HepG2 (cell line): ENCODE data around the gene SEH1L. TPM values are rescaled to one million over a fixed set of nuclear protein-coding genes. Genes with fewer than 3 reads are reported as not detected.
A peak's percentile ranks its signal among the peaks of the same experiment; 100 is the strongest.

ENCODE experiments used
- FOXK2 ChIP-seq: fragments of 450-650 bp; IDR thresholded peaks from 2 replicates; pipeline ENCODE4 v1.6.1; 2016
- FOXO4 ChIP-seq: sonication (generic); formaldehyde crosslinking; conservative IDR thresholded peaks from 2 replicates; pipeline ENCODE4 v1.8.1; 2023; ENCODE audit warnings: missing genetic modification reagents
- MAFF ChIP-seq: IDR thresholded peaks from 2 replicates; pipeline ENCODE4 v1.6.1; 2011; ENCODE audit warnings: low read depth, low read length, improper control_type of control experiment
- MED13 ChIP-seq: sonication (generic); formaldehyde crosslinking; IDR thresholded peaks from 2 replicates; pipeline ENCODE4 v1.5.0; 2020; ENCODE audit warnings: missing genetic modification reagents
- MTA1 ChIP-seq: sonication (generic); formaldehyde crosslinking; IDR thresholded peaks from 2 replicates; pipeline ENCODE4 v1.4.0; 2020; ENCODE audit warnings: missing genetic modification reagents, mild to moderate bottlenecking, borderline replicate concordance
- MYPOP ChIP-seq: sonication (generic); formaldehyde crosslinking; IDR thresholded peaks from 2 replicates; pipeline ENCODE4 v1.8.1; 2023; ENCODE audit warnings: mild to moderate bottlenecking, moderate library complexity, missing genetic modification reagents
- MZF1 ChIP-seq: sonication (generic); formaldehyde crosslinking; IDR thresholded peaks from 2 replicates; pipeline ENCODE4 v1.8.1; 2023; ENCODE audit warnings: mild to moderate bottlenecking, missing genetic modification reagents, borderline replicate concordance
- NCOA1 ChIP-seq: sonication (generic); formaldehyde crosslinking; IDR thresholded peaks from 2 replicates; pipeline ENCODE4 v1.9.0; 2021; ENCODE audit warnings: missing genetic modification reagents
- PHF21A ChIP-seq: sonication (generic); formaldehyde crosslinking; IDR thresholded peaks from 2 replicates; pipeline ENCODE4 v1.5.0; 2020; ENCODE audit warnings: mild to moderate bottlenecking, missing genetic modification reagents
- SUZ12 ChIP-seq: fragments of 150-350 bp; IDR thresholded peaks from 2 replicates; pipeline ENCODE4 v1.6.1; 2014; ENCODE audit warnings: low read depth, low read length
- TEAD3 ChIP-seq: optimal IDR thresholded peaks from 2 replicates; pipeline ENCODE3; 2016; ENCODE audit warnings: borderline replicate concordance
- TIGD3 ChIP-seq: sonication (generic); formaldehyde crosslinking; IDR thresholded peaks from 2 replicates; pipeline ENCODE4 v1.5.1; 2020; ENCODE audit warnings: mild to moderate bottlenecking, missing genetic modification reagents, borderline replicate concordance
- U2AF2 ChIP-seq: fragments of 200-400 bp; formaldehyde crosslinking; IDR thresholded peaks from 2 replicates; pipeline ENCODE4 v1.6.1; 2017; ENCODE audit warnings: low read depth, mild to moderate bottlenecking, low read length
- ZNF230 ChIP-seq: sonication (generic); formaldehyde crosslinking; IDR thresholded peaks from 2 replicates; pipeline ENCODE4 v1.4.0; 2020; ENCODE audit warnings: mild to moderate bottlenecking, missing genetic modification reagents
- ZNF333 ChIP-seq: sonication (generic); formaldehyde crosslinking; IDR thresholded peaks from 2 replicates; pipeline ENCODE4 v1.4.0; 2020; ENCODE audit warnings: mild to moderate bottlenecking, missing genetic modification reagents, borderline replicate concordance
- ZNF33A ChIP-seq: sonication (generic); formaldehyde crosslinking; IDR thresholded peaks from 2 replicates; pipeline ENCODE4 v1.5.1; 2020; ENCODE audit warnings: missing genetic modification reagents, mild to moderate bottlenecking, moderate library complexity, borderline replicate concordance
- ZNF362 ChIP-seq: sonication (generic); formaldehyde crosslinking; IDR thresholded peaks from 2 replicates; pipeline ENCODE4 v1.4.0; 2020; ENCODE audit warnings: missing genetic modification reagents, mild to moderate bottlenecking, borderline replicate concordance
- ZNF639 ChIP-seq: conservative IDR thresholded peaks from 2 replicates; pipeline ENCODE4 v1.6.1; 2018; ENCODE audit warnings: missing genetic modification reagents
- ZNF644 ChIP-seq: IDR thresholded peaks from 2 replicates; pipeline ENCODE4 v1.6.1; 2016; ENCODE audit warnings: low read depth
- ZNF710 ChIP-seq: sonication (generic); formaldehyde crosslinking; IDR thresholded peaks from 2 replicates; pipeline ENCODE4 v1.5.0; 2020; ENCODE audit warnings: mild to moderate bottlenecking, missing genetic modification reagents, borderline replicate concordance
- ZSCAN30 ChIP-seq: sonication (generic); formaldehyde crosslinking; IDR thresholded peaks from 2 replicates; pipeline ENCODE4 v1.5.0; 2020; ENCODE audit warnings: mild to moderate bottlenecking, missing genetic modification reagents
- polyA plus RNA-seq, 8 experiments: library from polyadenylated mRNA; depleted of rRNA in 3 of 8; stranded (reverse) in 7 of 8; unstranded in 1 of 8; fragments of >200 nt; fragmentation: Illumina TruSeq in 4 of 8; extraction: Trizol in 4 of 8; gene quantifications; 2 replicates each; pipeline versions ENCODE4 v1.2.1 to v1.2.3, GENCODE V29; 2011 to 2016; ENCODE audit warnings: low read depth in 4 of 8, missing spikeins in 1 of 8, mixed read lengths in 1 of 8; ENCODE audit not compliant: insufficient read depth in 1 of 8
- total RNA-seq, 5 experiments: library from RNA; depleted of rRNA; stranded (reverse); fragments of >200 nt; fragmentation: Illumina TruSeq; extraction: Trizol; gene quantifications; 2 replicates each; pipeline ENCODE4 v1.2.3, GENCODE V29; 2016; ENCODE audit warnings: low read depth in 1 of 5

The SEH1L gene
- total and polyA plus RNA-seq, 2 of the 13 experiments (the other 11 are each of a cell fraction or from before 2014, with no cell fraction given) = 59.6 to 63.5 TPM

GRCh38 chr18:12990967-12991820, 43.4 kb downstream of the SEH1L start, which contains the start of gene CEP192 (continued):
- TF ChIP-seq MTA1 (CRISPR knock-in tag) (peak; percentile 73; the same call in 1 of the 2 replicates), MYPOP (peak; percentile 99), FOXK2 (no peak), ZSCAN30 (CRISPR knock-in tag) (no peak), MAFF (no peak), TEAD3 (peak; percentile 75), NCOA1 (peak; percentile 71; the same call in 1 of the 2 replicates), ZNF333 (CRISPR knock-in tag) (no peak; the same call in 1 of the 2 replicates), ZNF362 (CRISPR knock-in tag) (peak; percentile 53; the same call in 1 of the 2 replicates), ZNF230 (CRISPR knock-in tag) (peak; percentile 95), PHF21A (CRISPR knock-in tag) (peak; percentile 85; the same call in 1 of the 2 replicates), SUZ12 (no peak), ZNF639 (CRISPR knock-in tag) (peak; percentile 84), U2AF2 (no peak), ZNF710 (CRISPR knock-in tag) (peak; percentile 93), MZF1 (CRISPR knock-in tag) (peak; percentile 77), ZNF33A (no peak), MED13 (peak; percentile 82), FOXO4 (CRISPR knock-in tag) (no peak), ZNF644 (CRISPR knock-in tag) (0 out of 2 replicates have a peak, but pooled peaks have one; percentile 9), TIGD3 (CRISPR knock-in tag) (peak; percentile 94; the same call in 1 of the 2 replicates)
